IMR-90 (cell line): ENCODE data around the gene SEL1L3. TPM values are rescaled to one million over a fixed set of nuclear protein-coding genes. Genes with fewer than 3 reads are reported as not detected.

ENCODE experiments used
- ATAC-seq: fragments of 200-7000 bp; cut with Tn5 transposase; 2 replicates; pipeline ENCODE4 v1.9.1; 2020; ENCODE audit warnings: low read depth, mild to moderate bottlenecking, moderate library complexity
- BruUV-seq: library from RNA; stranded (reverse); fragments of 400-500 nt; replicated peaks from 2 replicates; lab custom pipeline; 2021; lab: Mats Ljungman, UMichigan
- CTCF ChIA-PET: fragments of 300-600 bp; formaldehyde crosslinking; extraction: SDS; loops from one replicate; lab custom pipeline; 2021; ENCODE audit warnings: antibody characterized with exemption; lab: Yijun Ruan, JAX
- POLR2A ChIA-PET: fragments of 300-600 bp; sonication (Branson Sonifier 250); formaldehyde crosslinking; loops from one replicate; lab custom pipeline; 2022; ENCODE audit warnings: antibody characterized with exemption; ENCODE audit not compliant: unreplicated experiment; lab: Charles Lee
- DNase-seq: peaks from one replicate; pipeline ENCODE4 v3.0.0; 2013
- H2AFZ ChIP-seq: replicated peaks from 2 replicates; pipeline ENCODE3; 2013; ENCODE audit warnings: low read length, mild to moderate bottlenecking; ENCODE audit not compliant: poor library complexity
- H2AK5ac ChIP-seq: 2 replicates; pipeline ENCODE4 v1.6.1; 2013; ENCODE audit warnings: low read depth, low read length, inconsistent platforms
- H2AK9ac ChIP-seq: replicated peaks from 2 replicates; pipeline ENCODE3; 2013; ENCODE audit warnings: mild to moderate bottlenecking, low read depth, low read length, moderate library complexity; ENCODE audit not compliant: poor library complexity
- H2BK120ac ChIP-seq: 2 replicates; pipeline ENCODE4 v1.6.1; 2013; ENCODE audit warnings: low read depth, low read length, inconsistent platforms
- H2BK15ac ChIP-seq: 3 replicates; pipeline ENCODE4 v1.6.1; 2013; ENCODE audit warnings: low read depth, low read length, inconsistent platforms
- H2BK20ac ChIP-seq: 2 replicates; pipeline ENCODE4 v1.6.1; 2013; ENCODE audit warnings: low read depth, mild to moderate bottlenecking, inconsistent platforms, low read length, moderate library complexity
- H2BK5ac ChIP-seq: 2 replicates; pipeline ENCODE4 v1.6.1; 2013; ENCODE audit warnings: mild to moderate bottlenecking, low read depth, low read length, inconsistent platforms; ENCODE audit not compliant: poor library complexity, severe bottlenecking
- H3K14ac ChIP-seq: replicated peaks from 2 replicates; pipeline ENCODE4 v1.6.1; 2013; ENCODE audit warnings: low read depth, low read length, inconsistent platforms
- H3K18ac ChIP-seq: 2 replicates; pipeline ENCODE4 v1.6.1; 2013; ENCODE audit warnings: low read depth, low read length, control low read depth
- H3K23ac ChIP-seq: 2 replicates; pipeline ENCODE4 v1.6.1; 2013; ENCODE audit warnings: low read depth, low read length, inconsistent platforms
- H3K27ac ChIP-seq: 2 replicates; pipeline ENCODE4 v1.5.1; 2013; ENCODE audit warnings: mild to moderate bottlenecking, control low read depth, low read length; ENCODE audit not compliant: insufficient read depth
- H3K27me3 ChIP-seq: 2 replicates; pipeline ENCODE4 v1.6.1; 2013; ENCODE audit warnings: low read length; ENCODE audit not compliant: control insufficient read depth, insufficient read depth
- H3K36me3 ChIP-seq: 2 replicates; pipeline ENCODE4 v1.6.1; 2013; ENCODE audit warnings: low read length, mixed read lengths; ENCODE audit not compliant: control insufficient read depth, insufficient read depth
- H3K4ac ChIP-seq: 2 replicates; pipeline ENCODE4 v1.6.1; 2013; ENCODE audit warnings: low read depth, low read length, inconsistent platforms
- H3K4me1 ChIP-seq: 2 replicates; pipeline ENCODE4 v1.6.1; 2013; ENCODE audit warnings: low read length, mixed read lengths; ENCODE audit not compliant: control insufficient read depth, insufficient read depth
- H3K4me2 ChIP-seq: 2 replicates; pipeline ENCODE4 v1.6.1; 2013; ENCODE audit warnings: low read depth, mild to moderate bottlenecking, control low read depth, low read length, moderate library complexity
- H3K4me3 ChIP-seq: 2 replicates; pipeline ENCODE4 v1.5.1; 2013; ENCODE audit warnings: low read depth, mild to moderate bottlenecking, control low read depth, low read length, moderate library complexity; ENCODE audit not compliant: insufficient read depth
- H3K56ac ChIP-seq: 2 replicates; pipeline ENCODE4 v1.6.1; 2013; ENCODE audit warnings: low read length, inconsistent platforms; ENCODE audit not compliant: insufficient read depth; ENCODE audit errors: extremely low read depth
- H3K79me1 ChIP-seq, 2 experiments: 2 replicates each; pipeline ENCODE4 v1.6.1; 2013; ENCODE audit warnings: low read length in 2 of 2, inconsistent platforms in 1 of 2, low read depth in 1 of 2
- H3K9ac ChIP-seq: 2 replicates; pipeline ENCODE4 v1.6.1; 2013; ENCODE audit warnings: low read depth, low read length, control low read depth
- H3K9me1 ChIP-seq: 2 replicates; pipeline ENCODE4 v1.6.1; 2013; ENCODE audit warnings: low read length, inconsistent platforms; ENCODE audit not compliant: insufficient read depth
- H3K9me3 ChIP-seq: 2 replicates; pipeline ENCODE4 v1.6.1; 2013; ENCODE audit warnings: low read length; ENCODE audit not compliant: control insufficient read depth, insufficient read depth
- H4K20me1 ChIP-seq: 2 replicates; pipeline ENCODE4 v1.6.1; 2013; ENCODE audit warnings: low read length, inconsistent platforms; ENCODE audit not compliant: insufficient read depth
- H4K5ac ChIP-seq: 2 replicates; pipeline ENCODE4 v1.6.1; 2013; ENCODE audit warnings: mild to moderate bottlenecking, low read depth, low read length, control low read depth
- H4K8ac ChIP-seq, 2 experiments: 2 replicates each; pipeline ENCODE4 v1.6.1; 2013; ENCODE audit warnings: low read depth in 2 of 2, low read length in 2 of 2, control low read depth in 1 of 2, inconsistent platforms in 1 of 2
- H4K91ac ChIP-seq: 2 replicates; pipeline ENCODE4 v1.6.1; 2013; ENCODE audit warnings: low read depth, low read length, inconsistent platforms; ENCODE audit not compliant: insufficient read depth
- RFX5 ChIP-seq: IDR thresholded peaks from 2 replicates; pipeline ENCODE4 v1.8.0; 2012; ENCODE audit warnings: low read depth, mild to moderate bottlenecking, low read length, moderate library complexity
- WGBS, 2 experiments: methylation state at CpG; one replicate each; pipeline versions ENCODE4 v1.1.5 to v1.1.7; 2013; ENCODE audit warnings: missing lambda C conversion rate in 2 of 2; ENCODE audit not compliant: insufficient read length in 1 of 2; ENCODE audit errors: extremely low coverage in 2 of 2; 5-methylcytosine and 5-hydroxymethylcytosine counted together
- dilution Hi-C: fragments of 300-500 bp; cut with HindIII; formaldehyde crosslinking; loops from one replicate; pipeline ENCODE4 v1.14.3; 2018; ENCODE audit warnings: low sequenced_read_pairs; ENCODE audit not compliant: unreplicated experiment
- in situ Hi-C: fragments of 300-500 bp; cut with MboI; formaldehyde crosslinking; loops from 3 replicates; pipeline ENCODE4 v1.14.3; 2019; ENCODE audit warnings: low sequenced_read_pairs, inconsistent platforms, mixed read lengths
- intact Hi-C: fragments of 100-400 bp; cut with micrococcal nuclease; formaldehyde crosslinking; loops from 2 replicates; pipeline ENCODE4 v1.10.0; 2022
- polyA plus RNA-seq, 3 experiments: library from polyadenylated mRNA; depleted of rRNA; stranded (reverse); fragments of >200 nt; gene quantifications; 2 replicates each; pipeline ENCODE4 v1.2.3, GENCODE V29; 2012; ENCODE audit warnings: low replicate concordance in 1 of 3
- total RNA-seq: library from RNA; depleted of rRNA; stranded (reverse); fragments of >200 nt; gene quantifications from 2 replicates; pipeline ENCODE4 v1.2.3, GENCODE V29; 2012

Gene SEL1L3
- total and polyA plus RNA-seq, 2 of the 4 experiments (the other 2 are of a cell fraction), result 16.4 to 43.7 TPM

- Histone ChIP-seq H3K9ac (no peak overlapping the region), H4K5ac (no peak overlapping the region), H3K4me1 (no peaks in the 10 kb centered on the region), H3K14ac (no peak overlapping the region), H3K23ac (no peak overlapping the region), H2AFZ (no peak overlapping the region), H3K79me1 (0 out of 4 replicates have a peak, but pooled peaks cover 0 to 4% of the 10 kb centered on the region in 2 experiments), H3K18ac (no peak overlapping the region), H4K20me1 (no peaks in the 10 kb centered on the region), H3K36me3 (no peaks in the 10 kb centered on the region), H4K91ac (no peak overlapping the region), H2AK5ac (no peak overlapping the region), H4K8ac (no peak overlapping the region), H3K9me3 (no peaks in the 10 kb centered on the region), H2AK9ac (no peak overlapping the region), H3K4ac (no peak overlapping the region), H3K27me3 (no peaks in the 10 kb centered on the region), H2BK20ac (no peak overlapping the region), H3K9me1 (peaks cover 3% of the 10 kb centered on the region; the same call in 1 of the 2 replicates), H3K56ac (no peak overlapping the region), H3K4me3 (no peak overlapping the region), H2BK120ac (no peak overlapping the region), H3K27ac (no peak overlapping the region), H3K4me2 (no peak overlapping the region), H2BK5ac (no peak overlapping the region), H2BK15ac (no peak overlapping the region)
- intact Hi-C loops, result no loop called here
- ATAC-seq (no peak), DNase-seq (no peak)
- TF ChIP-seq RFX5, result no peak
- POLR2A ChIA-PET, result no interaction called here
- CTCF ChIA-PET, result no interaction called here
- dilution Hi-C loops, result no loop called here
- BruUV-seq, result no TSS peak
- no CpG with 5 or more reads among the region's 10 CpGs for WGBS, 2 experiments
- in situ Hi-C loops, result no loop called here
These were observed 36.6 kb downstream of the SEL1L3 start for GRCh38 chr4:25826074-25826752.
